Upper lobe of left lung (tissue), 6 donors: ENCODE measurements around the gene ANKRD1. TPM values are rescaled to one million over a fixed set of nuclear protein-coding genes. Genes with fewer than 3 reads are reported as not detected.

ENCODE experiments used
- ATAC-seq, 2 donors: fragments of 200-7000 bp; cut with Tn5 transposase; one replicate each; pipeline ENCODE4 v1.9.1; 2022; ENCODE audit warnings: mild to moderate bottlenecking in 2 of 2, moderate library complexity in 2 of 2; ENCODE audit not compliant: low FRiP score in 2 of 2
- DNase-seq, 2 donors: peaks; one replicate each; pipeline ENCODE4 v3.0.0-alpha.2; 2019 to 2020
- H3K27ac ChIP-seq, 4 donors: fragments of 200-600 bp; sonication (generic); one replicate each; pipeline ENCODE4 v1.5.1; 2016 to 2019
- H3K27me3 ChIP-seq, 4 donors: fragments of 200-600 bp; sonication (generic); one replicate each; pipeline ENCODE4 v1.5.1; 2017 to 2019
- H3K36me3 ChIP-seq, 4 donors: fragments of 200-600 bp; sonication (generic); one replicate each; pipeline ENCODE4 v1.5.1; 2016 to 2019
- H3K4me1 ChIP-seq, 4 donors: fragments of 200-600 bp; sonication (generic); one replicate each; pipeline ENCODE4 v1.5.1; 2018 to 2019
- H3K4me3 ChIP-seq, 4 donors: fragments of 200-600 bp; sonication (generic); one replicate each; pipeline ENCODE4 v1.5.1; 2017 to 2019; ENCODE audit warnings: mild to moderate bottlenecking in 2 of 4, moderate library complexity in 1 of 4
- H3K9me3 ChIP-seq, 4 donors: fragments of 200-600 bp; sonication (generic); one replicate each; pipeline ENCODE4 v1.5.1; 2018 to 2019
- CTCF ChIP-seq, 6 experiments: fragments of 450-650 bp in 4 of 6; fragments of 200-600 bp in 2 of 6; sonication (generic) in 2 of 6; IDR thresholded peaks; one replicate each; pipeline ENCODE4 v1.5.1; 2016 to 2019; ENCODE audit warnings: antibody characterized with exemption in 6 of 6
- EP300 ChIP-seq, 4 donors: sonication (generic); formaldehyde crosslinking; IDR thresholded peaks; one replicate each; pipeline ENCODE4 v1.5.1; 2017; ENCODE audit warnings: antibody characterized with exemption in 4 of 4, control low read depth in 2 of 4
- POLR2A ChIP-seq, 4 donors: fragments of 450-650 bp; IDR thresholded peaks; one replicate each; pipeline ENCODE4 v1.5.1; 2016 to 2017; ENCODE audit warnings: antibody characterized with exemption in 4 of 4, mild to moderate bottlenecking in 2 of 4
- POLR2AphosphoS5 ChIP-seq, 2 donors: sonication (generic); formaldehyde crosslinking; IDR thresholded peaks; one replicate each; pipeline ENCODE4 v1.5.1; 2017; ENCODE audit warnings: antibody characterized with exemption in 2 of 2
- WGBS, 2 donors: methylation state at CpG; one replicate each; pipeline ENCODE4 v1.1.5; 2017 to 2018; 5-methylcytosine and 5-hydroxymethylcytosine counted together
- total RNA-seq, 6 donors: library from RNA; depleted of rRNA in 4 of 6; stranded (reverse); fragments of >200 nt in 4 of 6; gene quantifications; one replicate each; pipeline versions ENCODE4 v1.1.0 to v1.2.1, GENCODE V29; 2016 to 2021
- donor health status: DM: no; HTN: no; CAD: no; lungs with moderate emphysema.
- donor health status: DM: no; HTN: yes; CAD: no; lungs with severe emphysema.

ANKRD1 gene
- total RNA-seq, 6 donors from 2014 or later, result 28.0 to 223 (median 46.6) TPM; not detected in 1

GRCh38 chr10:90966146-90966545 lies 45.3 kb upstream of the ANKRD1 start:
- Histone ChIP-seq H3K27me3 (no peaks in the 10 kb centered on the region), H3K4me1 (peaks cover 0 to 4% (median 2%) of the 10 kb centered on the region in 4 donors), H3K36me3 (no peaks in the 10 kb centered on the region), H3K9me3 (no peaks in the 10 kb centered on the region), H3K4me3 (no peak overlapping the region), H3K27ac (no peak overlapping the region)
- ATAC-seq (no peak), DNase-seq (no peak)
- TF ChIP-seq CTCF (IDR thresholded peaks at IDR 0.05) (no peak), POLR2AphosphoS5 (IDR thresholded peaks at IDR 0.05) (no peak), EP300 (IDR thresholded peaks at IDR 0.05) (no peak), POLR2A (IDR thresholded peaks at IDR 0.05) (no peak)

DNA sequence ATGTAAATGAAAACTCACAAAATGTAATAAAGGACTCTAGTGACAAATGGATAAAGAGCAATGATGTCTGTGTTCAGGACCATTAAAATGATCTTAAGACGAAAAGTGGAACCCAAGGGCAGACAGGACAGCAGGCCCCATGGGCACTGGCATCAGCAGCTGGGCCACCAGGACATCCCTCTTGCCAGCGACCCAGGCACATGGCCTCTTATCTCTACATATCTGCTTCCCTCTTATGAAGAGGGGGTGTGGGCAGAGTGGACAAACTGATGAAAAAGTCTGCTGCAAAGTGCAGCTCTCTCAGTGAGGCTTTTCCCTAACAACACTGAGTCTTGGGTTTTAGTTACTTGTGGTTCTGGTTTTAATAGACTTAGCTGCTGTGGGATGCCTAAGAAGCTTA lies 44.8 kb upstream of the ANKRD1 start:
- Histone ChIP-seq H3K27ac (no peak overlapping the region), H3K27me3 (no peaks in the 10 kb centered on the region), H3K9me3 (no peaks in the 10 kb centered on the region), H3K4me1 (peaks cover 0 to 4% (median 2%) of the 10 kb centered on the region in 4 donors), H3K36me3 (no peaks in the 10 kb centered on the region), H3K4me3 (no peak overlapping the region)
- ATAC-seq, result no peak
- TF ChIP-seq EP300 (IDR thresholded peaks at IDR 0.05) (no peak), POLR2A (IDR thresholded peaks at IDR 0.05) (no peak), CTCF (IDR thresholded peaks at IDR 0.05) (no peak), POLR2AphosphoS5 (IDR thresholded peaks at IDR 0.05) (no peak)
- WGBS, 2 donors, result 68 to 88% methylated on average over 2 of the region's 2 CpGs
- DNase-seq, result peak in 1 of 2 donors; percentile 1

DNA sequence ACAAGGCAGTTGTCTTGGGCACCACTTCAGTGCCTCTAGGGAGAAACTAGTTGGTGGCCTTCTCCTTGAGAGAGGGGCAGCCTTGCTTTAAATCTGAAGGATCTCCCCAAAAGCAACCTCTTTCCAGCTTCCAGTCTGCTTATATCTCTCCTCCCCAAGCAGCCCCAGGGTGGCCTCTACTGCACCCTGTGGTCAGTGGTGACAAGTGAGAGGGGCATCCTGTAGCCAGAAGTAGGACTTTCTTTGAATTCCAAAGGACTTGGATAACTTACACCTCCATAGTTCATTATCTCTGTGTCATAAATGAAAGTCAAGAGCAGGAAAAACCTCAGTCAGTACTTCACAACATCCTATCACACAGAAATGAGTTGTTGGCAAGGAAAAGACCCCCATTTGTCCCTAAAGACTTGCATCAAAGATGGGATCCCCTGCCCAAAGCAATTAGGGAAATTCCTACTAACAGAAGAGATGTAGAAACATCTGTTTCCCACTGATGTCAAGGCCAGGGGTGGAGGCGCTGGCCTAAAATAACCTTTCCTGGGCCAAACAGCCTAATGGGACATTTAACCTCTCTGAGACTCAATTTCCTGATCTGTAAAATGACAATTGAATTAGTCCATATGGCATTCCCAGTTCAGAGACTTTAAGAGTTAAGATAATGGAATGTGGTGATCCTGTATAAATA lies 44.0 kb upstream of the ANKRD1 start:
- WGBS, 2 donors, result 71 to 92% methylated on average over 1 of the region's 1 CpG
- no peaks in the 10 kb centered on the region for H3K27me3 ChIP-seq
- no peak for TF ChIP-seq EP300 (IDR thresholded peaks at IDR 0.05)
- no peak for TF ChIP-seq POLR2A (IDR thresholded peaks at IDR 0.05)
- H3K4me1 ChIP-seq, result peaks cover 0 to 4% (median 2%) of the 10 kb centered on the region in 4 donors
- no peak overlapping the region for H3K4me3 ChIP-seq
- no peaks in the 10 kb centered on the region for H3K36me3 ChIP-seq
- ATAC-seq (peak in 1 of 2 donors; percentile 52), DNase-seq (no peak)
- H3K9me3 ChIP-seq, result no peaks in the 10 kb centered on the region
- H3K27ac ChIP-seq, result peak overlapping the region in 1 of 4 donors; percentile 6

DNA sequence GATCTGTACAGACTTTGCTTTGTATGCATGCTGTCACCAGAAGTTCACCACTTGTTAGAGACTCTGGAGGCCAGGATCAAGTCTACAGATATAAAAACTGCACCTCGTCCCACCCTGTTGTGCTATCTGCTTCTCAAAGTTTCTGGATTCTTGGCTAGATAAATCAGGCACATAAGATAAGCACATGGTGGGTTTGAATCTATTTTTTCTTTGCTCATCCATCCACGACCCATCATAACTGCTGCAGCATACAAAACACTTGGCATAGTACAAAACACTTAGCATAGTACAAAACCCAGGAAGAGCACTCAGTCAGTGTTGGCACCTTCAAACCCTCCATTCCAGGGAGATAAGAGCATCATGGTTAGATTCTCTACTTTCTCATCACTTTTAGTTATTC lies 42.4 kb upstream of the ANKRD1 start:
- 78 to 79% methylated on average over 2 of the region's 2 CpGs for WGBS, 2 donors
- TF ChIP-seq CTCF (IDR thresholded peaks at IDR 0.05), result no peak
- no peak for TF ChIP-seq POLR2AphosphoS5 (IDR thresholded peaks at IDR 0.05)
- TF ChIP-seq POLR2A (IDR thresholded peaks at IDR 0.05), result no peak
- DNase-seq, result no peak
- Histone ChIP-seq H3K27ac (no peak overlapping the region), H3K9me3 (no peaks in the 10 kb centered on the region), H3K4me3 (no peak overlapping the region), H3K36me3 (no peaks in the 10 kb centered on the region), H3K4me1 (peaks cover 0 to 4% (median 2%) of the 10 kb centered on the region in 4 donors), H3K27me3 (no peaks in the 10 kb centered on the region)
- ATAC-seq, result no peak

DNA sequence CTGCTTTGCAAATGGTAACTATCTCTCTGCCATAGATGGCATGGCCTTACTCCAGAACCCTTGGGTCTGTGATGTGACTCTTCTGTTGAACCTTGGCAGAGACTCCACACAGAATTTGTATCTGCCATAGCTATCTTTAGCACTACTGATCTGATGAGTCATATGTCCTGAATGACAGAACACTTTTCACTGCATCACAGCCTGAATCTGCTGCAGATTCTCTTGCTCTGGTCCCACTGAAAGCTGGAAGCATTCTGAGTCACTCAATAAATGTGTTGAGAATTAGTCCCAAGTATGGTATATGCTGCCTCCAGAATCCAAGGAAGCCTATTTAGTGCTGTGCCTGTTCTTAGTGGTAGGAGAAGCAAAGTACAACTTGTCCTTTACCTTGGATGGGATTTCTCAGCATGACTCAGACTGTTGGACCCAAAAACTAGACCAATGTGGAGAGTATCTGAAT lies 39.5 kb upstream of the ANKRD1 start:
- no peak overlapping the region for H3K4me3 ChIP-seq
- no peaks in the 10 kb centered on the region for H3K36me3 ChIP-seq
- ATAC-seq (peak in 1 of 2 donors; percentile 50), DNase-seq (no peak)
- TF ChIP-seq EP300 (IDR thresholded peaks at IDR 0.05) (no peak), CTCF (IDR thresholded peaks at IDR 0.05) (no peak), POLR2A (IDR thresholded peaks at IDR 0.05) (no peak), POLR2AphosphoS5 (IDR thresholded peaks at IDR 0.05) (no peak)
- no peaks in the 10 kb centered on the region for H3K9me3 ChIP-seq
- H3K4me1 ChIP-seq, result peaks cover 0 to 4% (median 0%) of the 10 kb centered on the region in 4 donors
- H3K27me3 ChIP-seq, result no peaks in the 10 kb centered on the region
- H3K27ac ChIP-seq, result no peak overlapping the region
